ENCODE data around the gene MBOAT1.

DNA sequence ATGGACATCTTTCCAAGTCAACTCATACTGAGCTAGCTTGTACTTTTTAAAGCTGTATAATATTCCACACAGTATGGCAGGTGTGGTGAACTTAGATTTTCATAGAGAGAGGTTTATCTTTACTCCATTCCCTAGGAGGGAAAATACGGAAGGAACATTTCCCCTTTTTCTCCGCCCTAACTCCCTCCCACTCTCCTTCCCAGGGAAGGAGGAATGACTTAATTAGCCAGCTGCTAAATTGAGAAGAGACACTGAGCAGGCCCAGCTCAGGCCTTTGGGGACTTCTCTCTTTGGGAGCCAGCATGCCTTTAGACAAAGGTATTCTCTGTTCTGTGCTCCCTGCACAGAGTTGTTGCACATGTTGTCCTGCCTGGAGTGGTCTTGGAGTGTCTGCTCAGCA is 46.1 kb downstream of the MBOAT1 start:
- TF ChIP-seq, protein P1, sequence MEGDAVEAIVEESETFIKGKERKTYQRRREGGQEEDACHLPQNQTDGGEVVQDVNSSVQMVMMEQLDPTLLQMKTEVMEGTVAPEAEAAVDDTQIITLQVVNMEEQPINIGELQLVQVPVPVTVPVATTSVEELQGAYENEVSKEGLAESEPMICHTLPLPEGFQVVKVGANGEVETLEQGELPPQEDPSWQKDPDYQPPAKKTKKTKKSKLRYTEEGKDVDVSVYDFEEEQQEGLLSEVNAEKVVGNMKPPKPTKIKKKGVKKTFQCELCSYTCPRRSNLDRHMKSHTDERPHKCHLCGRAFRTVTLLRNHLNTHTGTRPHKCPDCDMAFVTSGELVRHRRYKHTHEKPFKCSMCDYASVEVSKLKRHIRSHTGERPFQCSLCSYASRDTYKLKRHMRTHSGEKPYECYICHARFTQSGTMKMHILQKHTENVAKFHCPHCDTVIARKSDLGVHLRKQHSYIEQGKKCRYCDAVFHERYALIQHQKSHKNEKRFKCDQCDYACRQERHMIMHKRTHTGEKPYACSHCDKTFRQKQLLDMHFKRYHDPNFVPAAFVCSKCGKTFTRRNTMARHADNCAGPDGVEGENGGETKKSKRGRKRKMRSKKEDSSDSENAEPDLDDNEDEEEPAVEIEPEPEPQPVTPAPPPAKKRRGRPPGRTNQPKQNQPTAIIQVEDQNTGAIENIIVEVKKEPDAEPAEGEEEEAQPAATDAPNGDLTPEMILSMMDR (conservative IDR thresholded peaks at IDR 0.05; ENCODE audit: low read depth, low read length), result no peak
- TF ChIP-seq EZH2 (IDR thresholded peaks at IDR 0.05; ENCODE audit: borderline replicate concordance, low read depth, low read length, poor library complexity, severe bottlenecking), result no peak

Measured in A673 (cell line).